GM19025 (cell line): ENCODE results near the gene FGD6.

Experiments used
- ATAC-seq: cut with Tn5 transposase; IDR thresholded peaks from one replicate; pipeline ENCODE4 v1.9.1; 2021; ENCODE audit warnings: mild to moderate bottlenecking, low read depth, moderate library complexity; ENCODE audit not compliant: unreplicated experiment

The FGD6 gene

GRCh38 chr12:95037906-95038305 is 179.4 kb downstream of the FGD6 start:
- ATAC-seq, result no peak

- no peak for ATAC-seq
Measured at GRCh38 chr12:95034750-95035149, 182.5 kb downstream of the FGD6 start.
